HS-27A (cell line): Measurements from ENCODE around the gene FOXK1.
"Not testable (repeated sequence)": the region's sequence is repeated elsewhere in the genome, so short reads cannot be mapped to it uniquely, and the experiment has no call there.

Experiments used
- DNase-seq: peaks from one replicate; pipeline ENCODE4 v3.0.0-alpha.2; 2012; ENCODE audit warnings: low read depth, missing footprints

The FOXK1 gene

DNA sequence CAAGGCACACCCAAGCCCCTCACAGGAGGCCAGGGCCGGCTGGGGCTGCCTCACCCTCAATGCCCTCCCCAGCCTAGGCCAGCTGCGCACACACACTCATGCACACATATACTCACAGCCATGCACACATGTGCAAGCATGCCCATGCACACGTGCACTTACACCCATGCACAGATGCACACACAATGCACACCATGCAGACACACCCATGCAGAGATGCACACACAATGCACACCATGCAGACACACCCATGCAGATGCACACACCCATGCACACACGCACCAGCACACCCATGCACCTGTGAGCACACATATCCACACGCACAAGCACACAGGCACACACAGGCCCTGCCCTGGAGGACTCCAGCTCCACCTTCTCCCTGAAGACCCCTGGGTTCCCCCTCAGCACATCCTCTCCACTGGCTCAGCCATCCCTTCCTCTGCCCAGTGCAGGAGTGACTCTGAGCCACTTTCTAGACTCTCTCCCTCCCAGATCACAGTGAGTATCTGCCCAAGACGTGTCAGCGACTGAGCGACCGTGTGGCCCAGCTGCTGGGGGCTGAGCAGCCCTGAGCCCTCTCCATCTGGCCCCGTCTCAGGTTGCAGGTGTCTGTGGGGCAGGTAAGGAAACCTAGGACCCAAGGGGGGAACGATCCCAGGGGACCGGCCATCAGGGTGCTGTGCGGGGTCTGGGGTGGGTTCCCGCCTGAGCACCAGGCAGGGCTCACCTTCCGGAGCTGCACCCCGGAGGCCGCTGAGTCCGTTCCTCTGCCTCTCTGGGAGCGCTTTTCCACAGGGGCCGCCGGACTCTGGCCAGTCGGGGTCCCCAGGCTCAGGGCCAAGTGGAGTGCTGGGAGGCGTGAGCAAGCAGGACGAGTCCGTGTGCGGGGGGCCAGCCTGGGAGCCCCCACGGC is 119.1 kb downstream of the FOXK1 start:
- no peak for DNase-seq

DNA sequence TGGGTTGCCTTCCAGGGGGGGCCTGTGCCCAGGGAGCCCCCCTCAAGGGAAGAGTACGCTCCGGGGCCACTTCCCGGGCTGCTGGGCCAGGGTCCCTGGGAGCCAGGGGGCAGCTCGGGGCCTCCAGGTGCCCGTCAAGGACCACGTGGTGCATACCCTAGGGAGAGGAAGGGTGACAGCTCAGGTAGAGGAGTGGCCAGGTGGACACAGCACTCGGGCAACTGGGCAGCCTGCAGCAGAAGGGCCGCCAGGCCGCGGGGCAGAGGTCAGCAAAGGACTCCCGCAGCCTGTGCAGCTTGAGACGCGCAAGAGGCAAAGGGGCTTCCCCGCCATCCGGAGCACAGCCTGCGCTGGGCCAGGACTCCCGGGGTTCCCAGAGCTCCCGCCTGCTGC is 119.7 kb downstream of the FOXK1 start:
- DNase-seq = no peak

DNA sequence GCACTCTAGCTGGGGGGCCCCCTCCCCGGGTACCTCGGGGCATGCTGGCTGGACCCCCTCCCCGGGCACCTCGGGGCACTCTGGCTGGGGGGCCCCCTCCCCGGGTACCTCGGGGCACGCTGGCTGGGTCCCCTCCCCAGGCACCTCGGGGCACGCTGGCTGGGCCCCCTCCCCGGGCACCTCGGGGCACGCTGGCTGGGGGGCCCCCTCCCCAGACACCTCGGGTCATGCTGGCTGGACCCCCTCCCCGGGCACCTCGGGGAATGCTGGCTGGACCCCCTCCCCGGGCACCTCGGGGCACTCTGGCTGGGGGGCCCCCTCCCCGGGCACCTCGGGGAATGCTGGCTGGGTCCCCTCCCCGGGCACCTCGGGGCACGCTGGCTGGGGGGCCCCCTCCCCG is 120.5 kb downstream of the FOXK1 start:
- DNase-seq = not testable (repeated sequence)

DNA sequence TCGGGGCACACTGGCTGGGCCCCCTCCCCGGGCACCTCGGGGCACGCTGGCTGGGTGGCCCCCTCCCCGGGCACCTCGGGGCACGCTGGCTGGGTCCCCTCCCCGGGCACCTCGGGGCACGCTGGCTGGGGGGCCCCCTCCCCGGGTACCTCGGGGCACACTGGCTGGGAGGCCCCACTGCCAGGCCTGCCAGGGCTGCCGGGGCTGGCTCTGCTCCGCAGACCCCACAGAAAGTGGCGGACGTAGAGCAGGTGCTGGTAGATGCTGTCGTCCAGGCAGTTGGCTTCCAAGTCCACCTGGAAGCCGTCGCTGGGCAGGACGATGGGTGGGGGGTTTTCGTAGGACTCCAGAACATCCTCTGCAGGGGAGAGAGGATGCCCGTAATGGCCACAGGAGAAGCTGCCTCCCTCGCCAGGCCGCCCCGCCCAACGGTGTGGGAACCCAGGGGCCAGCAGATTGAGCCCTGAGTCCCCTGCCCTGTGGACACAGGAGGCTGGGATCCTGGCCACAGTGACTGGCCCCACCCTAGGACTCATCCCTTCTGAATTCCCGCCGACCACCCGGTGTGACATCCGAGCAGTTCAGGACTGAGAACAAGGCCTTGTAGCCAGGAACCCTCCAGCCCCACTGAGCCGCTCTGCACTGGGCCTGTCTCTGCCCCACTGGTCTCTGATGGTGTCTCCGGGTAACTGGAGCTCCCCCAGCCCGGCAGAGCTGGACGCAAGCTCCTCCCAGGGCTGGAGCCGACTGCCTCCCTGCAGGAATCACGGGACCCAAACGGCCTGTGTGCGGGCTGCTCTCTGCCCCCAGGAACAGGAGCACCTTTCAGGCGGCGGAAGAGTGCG is 121.5 kb downstream of the FOXK1 start:
- no peak for DNase-seq

DNA sequence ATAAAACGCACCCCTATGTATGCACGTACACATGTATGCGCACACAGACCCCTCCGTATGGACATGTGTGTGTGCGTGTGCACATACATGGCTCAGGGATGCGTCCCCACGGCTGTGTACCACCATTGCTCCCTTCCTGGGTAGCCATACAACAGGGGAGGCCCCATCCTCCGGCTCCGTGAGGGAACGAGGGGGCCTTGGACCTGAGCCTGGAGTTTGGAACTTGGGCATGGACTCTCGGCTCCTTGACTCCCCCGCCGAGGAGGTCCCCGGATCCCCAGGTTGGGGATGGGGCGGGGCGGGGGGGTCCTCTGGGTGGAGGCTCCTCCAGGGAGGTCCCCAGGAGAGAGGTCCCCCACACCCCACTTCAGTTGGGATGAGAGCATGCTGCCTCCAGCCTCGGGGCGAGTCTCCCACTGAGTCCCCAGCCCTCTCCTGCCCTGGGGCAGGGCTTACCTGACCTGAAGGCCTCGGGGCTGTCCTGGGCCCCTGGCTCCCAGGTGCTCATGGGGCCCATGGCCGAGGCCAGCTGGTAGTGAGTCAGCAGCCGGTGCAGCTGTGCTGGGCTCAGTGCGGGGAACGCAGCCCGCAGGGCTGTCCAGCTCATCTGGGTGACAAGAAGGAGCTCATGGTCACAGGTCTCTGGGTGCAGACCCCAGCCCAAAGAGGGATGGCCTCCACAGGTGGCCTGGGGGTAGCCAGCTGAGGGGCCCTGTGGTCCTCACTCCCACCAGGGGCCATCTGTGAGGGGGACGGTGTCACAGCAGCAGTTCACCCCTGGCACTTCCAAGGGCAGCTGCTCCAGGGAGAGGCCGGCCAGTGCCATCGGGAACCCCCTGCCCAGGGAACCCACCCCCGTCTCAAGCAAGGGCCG is 123.3 kb downstream of the FOXK1 start:
- no peak for DNase-seq

DNA sequence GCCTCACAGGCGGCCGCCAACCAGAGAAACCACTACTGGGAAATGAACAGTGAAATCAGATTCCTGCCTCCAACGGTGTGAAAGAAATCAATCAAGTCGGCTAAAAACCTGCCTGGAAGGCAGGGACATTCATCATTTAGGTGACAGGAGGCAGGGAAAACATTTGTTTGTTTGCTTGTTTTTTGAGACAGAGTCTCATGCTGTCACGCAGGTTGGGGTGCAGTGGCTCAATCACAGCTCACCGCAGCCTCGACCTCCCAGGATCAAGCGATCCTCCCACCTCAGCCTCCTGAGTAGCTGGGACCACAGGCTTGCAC is 123.8 kb downstream of the FOXK1 start:
- DNase-seq = no peak

DNA sequence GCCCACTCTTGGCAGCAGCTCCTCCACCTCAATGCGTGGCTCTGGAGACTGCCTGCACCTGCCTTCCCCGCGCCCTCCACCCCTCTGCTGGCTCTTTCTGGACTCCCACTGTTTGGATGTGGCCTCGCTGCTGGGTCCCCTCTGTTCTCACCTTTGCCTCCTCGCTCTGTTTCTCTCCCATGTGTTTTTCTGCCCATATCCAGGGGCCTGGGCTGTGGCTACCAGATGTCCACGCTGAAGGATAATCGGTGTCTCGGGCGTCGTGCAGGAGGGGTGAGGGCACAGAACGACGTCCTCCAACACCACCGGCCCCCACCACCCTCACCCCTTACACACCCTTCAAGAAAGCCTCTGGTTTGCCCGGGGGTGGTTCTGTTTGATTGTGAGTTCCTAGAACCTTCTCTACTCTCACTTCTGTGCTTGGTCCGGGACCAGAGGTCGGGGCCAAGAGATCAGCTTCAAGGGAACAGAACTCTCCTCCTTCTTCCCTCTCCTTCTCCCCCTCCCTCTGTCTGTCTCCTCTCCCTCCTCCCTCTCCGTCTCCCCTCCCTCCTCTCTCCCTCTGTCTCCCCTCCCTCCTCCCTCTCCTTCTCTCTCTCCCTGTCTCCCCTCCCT is 125.0 kb downstream of the FOXK1 start:
- no peak for DNase-seq

DNA sequence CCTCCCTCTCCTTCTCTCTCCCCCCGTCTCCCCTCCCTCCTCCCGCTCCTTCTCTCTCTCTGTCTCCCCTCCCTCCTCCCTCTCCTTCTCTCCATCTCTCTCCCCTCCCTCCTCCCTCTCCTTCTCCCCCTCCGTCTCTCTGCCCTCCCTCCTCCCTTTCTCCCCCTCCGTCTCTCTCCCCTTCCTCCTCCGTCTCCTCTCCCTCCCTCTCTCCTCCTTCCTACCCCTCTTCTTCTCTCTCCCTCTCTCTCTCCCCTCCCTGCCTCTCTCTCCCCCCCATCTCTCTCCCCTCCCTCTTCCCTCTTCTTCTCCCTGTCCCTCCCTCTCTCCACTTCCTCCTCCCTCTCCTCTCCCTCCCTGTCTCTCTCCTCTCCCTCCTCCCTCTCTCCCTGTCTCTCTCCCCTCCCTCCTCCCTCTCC is 125.5 kb downstream of the FOXK1 start:
- no peak for DNase-seq

DNA sequence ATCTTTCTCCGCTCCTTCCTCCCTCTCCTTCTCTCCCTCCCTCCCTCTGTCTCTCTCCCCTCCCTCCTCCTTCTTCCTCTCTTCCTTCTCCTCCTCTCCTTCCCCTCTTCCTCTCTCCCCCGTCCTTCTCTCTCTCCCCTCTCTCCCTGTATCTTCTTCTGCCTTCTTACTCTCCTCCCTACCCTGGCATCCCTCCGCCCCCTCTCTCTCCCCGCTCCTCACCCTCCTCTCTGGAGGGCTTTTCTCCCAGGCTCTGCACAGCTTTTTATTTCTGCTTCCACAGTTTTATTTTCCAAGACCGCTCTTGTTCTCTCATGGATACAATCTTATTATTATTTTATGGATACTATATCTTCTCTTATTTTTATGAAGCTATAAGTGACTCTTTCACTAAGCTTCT is 125.9 kb downstream of the FOXK1 start:
- no peak for DNase-seq

DNA sequence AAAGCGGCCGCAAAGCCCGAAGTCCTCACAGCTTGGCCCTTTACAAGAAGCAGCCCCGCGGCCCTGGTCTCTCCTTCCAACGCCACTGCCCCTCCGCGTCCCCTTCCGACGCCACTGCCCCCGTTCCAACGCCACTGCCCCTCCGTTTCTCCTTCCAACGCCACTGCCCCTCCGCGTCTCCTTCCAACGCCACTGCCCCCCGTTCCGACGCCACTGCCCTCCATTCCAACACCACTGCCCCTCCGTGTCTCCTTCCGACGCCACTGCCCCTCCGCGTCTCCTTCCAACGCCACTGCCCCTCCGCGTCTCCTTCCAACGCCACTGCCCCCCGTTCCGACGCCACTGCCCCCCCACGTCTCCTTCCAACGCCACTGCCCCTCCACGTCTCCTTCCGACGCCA is 126.5 kb downstream of the FOXK1 start:
- no peak for DNase-seq

DNA sequence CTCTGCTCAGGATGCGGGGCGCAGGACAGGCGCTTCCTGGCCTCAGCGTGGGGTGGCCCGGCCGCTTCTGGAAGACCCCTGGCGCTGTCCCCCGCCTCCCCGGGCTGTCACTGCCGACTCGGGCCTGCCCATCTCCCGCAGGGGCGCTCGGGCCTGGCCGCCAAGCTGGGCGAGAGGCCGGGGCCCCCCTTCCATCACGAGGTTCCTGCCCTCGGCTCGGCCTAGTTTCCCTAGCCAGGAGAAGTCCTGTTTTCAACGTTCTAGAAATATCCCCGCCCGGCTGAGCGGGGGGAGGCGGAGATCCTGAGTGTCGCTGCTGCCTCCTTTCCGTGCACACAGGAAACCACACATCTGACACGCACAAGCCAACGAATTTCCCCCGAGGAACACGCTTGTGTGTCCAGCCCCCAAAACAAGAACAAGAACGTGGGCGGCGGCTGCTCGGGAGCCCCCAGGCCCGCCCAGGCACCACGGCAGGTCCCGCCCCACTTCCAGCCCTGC is 127.0 kb downstream of the FOXK1 start:
- no peak for DNase-seq

DNA sequence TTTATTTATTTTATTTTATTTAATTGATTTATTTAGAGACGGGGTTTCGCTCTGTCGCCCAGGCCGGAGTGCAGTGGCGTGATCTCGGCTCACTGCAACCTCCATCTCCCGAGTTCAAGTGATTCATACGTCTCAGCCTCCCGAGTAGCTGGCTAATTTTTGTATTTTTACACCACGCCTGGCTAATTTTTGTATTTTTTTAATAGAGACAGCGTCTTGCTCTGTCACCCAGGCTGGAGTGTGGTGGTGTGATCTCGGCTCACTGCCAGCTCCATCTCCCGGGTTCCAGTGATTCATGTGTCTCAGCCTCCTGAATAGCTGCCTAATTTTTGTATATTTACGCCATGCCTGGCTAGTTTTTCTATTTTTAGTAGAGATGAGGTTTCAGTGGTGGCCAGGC is 127.6 kb downstream of the FOXK1 start:
- no peak for DNase-seq

DNA sequence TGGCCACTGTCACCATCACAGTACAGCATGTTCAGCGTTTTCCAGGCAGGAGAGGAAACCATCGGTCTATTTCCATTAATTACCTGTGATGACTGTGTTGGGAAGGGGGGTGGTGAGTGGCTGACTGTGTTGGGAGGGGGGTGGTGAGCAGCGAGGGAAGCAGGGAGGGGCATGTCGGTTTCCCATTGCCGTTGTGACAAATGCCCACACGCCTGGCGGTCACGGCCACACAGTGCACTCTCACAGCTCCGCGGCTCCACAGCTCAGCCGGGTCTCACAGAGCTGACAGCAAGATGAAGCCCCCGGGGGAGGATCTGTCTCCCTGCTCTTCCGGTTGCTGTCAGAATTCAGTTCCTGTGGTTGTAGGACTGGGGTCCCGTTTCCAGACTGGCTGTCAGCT is 132.3 kb downstream of the FOXK1 start:
- no peak for DNase-seq

DNA sequence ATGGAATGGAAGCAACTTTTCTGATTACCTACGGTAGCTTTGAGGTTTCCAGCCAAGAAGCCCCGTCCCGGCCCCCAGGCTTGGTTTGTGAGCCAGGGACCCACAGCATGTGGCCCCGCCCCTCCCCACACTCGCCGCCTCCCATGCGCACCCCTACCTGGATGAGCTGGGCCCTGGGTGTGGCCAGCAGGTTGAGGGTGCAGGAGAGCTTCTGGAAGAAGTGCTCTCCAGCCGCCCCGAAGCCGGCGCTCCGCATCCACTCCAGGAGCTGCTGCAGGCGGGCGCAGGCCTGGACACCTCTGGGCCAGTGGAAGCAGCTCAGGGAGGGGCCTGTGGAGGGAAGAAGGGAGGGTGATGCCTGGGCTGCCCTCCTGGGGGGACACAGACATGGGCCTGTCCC is 133.0 kb downstream of the FOXK1 start:
- no peak for DNase-seq

DNA sequence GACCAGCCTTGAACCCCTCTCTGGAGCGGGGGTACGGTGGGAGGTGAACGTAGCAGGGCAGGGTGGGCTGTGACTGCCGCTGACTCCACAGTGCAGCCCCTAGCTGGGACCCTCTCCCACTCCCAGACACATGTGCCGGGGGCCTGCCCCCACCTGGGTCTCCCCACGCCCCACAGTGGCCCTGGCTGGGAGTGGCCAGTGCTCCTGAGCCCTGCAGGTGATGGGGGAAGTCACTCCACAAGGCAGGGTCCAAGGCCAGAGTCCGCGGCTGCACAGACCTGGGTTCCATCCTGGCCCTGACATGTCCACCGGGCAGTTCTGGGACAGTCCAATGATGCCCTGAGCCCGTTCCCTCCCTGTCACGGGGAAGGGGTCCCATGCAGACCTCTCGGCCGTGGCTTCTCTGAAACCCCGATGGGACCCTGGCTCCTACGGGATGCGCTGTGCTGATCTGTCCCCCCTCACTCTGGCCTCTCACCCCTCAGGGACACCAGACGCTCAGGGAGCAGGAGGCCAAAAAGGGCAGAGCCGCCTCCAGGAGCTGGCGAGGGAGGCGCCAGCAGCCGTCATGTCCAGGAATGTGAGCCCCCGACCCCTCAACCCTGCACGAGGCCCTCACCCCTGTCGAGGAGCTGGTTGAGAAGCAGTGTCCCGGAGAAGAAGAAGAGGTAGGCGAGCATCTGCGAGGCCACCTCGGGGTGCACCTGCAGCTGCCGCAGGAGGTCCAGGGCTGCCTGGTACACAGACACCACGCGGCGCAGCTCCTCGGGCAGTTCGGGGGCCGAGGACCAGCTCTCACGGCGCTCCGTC is 133.7 kb downstream of the FOXK1 start:
- no peak for DNase-seq

DNA sequence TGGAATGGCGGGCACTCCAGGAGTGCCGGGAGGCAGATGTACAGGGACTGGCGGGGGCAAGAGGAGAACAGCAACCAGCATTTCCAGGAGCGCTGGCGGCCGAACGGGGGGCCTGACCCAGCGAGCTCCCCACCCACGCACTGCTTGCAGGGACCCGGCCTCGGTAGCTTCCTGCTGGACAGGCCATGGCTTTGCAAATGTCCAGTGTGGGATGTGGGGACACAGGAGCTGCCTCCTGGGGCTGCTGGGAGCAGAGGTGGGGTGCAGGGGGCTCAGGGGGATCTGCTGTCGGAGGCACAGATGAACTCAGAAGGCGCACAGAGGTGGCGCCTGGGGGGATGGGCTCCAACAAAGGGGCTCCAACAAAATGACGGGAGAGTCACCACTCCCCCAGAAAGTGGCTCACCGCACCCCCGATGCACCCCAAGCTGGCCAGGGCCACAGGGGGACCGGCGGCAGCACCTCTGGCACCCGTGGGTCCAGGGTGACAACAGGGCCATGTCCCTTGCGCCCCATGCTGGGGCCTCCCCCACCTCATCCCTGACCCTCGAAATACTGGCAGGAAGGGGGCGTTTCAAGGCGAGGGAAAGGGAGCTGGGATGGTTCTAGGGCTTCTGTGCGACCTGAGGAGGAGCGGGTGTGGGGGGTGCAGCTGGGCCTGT is 134.5 kb downstream of the FOXK1 start:
- no peak for DNase-seq

DNA sequence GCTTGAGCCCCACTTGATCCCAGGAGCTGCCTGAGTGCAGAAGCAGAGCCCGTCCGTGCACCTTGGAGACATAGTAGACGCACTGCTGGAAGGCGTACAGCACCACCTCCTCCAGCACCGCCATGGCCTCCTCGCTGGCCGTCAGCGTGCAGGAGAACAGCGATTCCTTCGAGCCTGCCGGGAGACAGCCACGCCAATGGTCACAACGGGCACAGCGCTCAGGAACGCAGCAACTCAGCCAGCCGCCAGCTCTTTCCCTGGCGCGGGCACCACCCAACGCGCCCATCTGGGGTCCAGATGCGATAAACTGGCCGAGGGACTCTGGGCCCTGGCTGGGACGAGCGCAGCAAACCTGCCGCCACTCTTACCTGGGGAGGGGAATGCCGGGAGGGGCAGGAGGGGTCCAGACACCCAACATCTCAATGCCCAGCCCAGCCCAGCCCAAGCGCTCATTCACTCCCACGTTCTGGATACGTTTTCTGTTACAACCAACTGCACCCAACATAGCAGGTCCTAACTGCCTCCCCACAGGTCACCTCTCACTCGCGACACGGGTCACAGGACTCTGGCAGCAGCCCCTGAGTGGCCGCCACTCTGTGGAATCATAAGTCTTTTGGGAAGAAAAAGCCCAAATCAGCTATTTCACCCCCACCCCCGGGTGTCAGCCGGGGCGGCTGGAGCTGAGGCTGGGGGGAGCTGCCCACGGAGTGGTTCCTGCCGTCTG is 135.2 kb downstream of the FOXK1 start:
- DNase-seq = no peak

DNA sequence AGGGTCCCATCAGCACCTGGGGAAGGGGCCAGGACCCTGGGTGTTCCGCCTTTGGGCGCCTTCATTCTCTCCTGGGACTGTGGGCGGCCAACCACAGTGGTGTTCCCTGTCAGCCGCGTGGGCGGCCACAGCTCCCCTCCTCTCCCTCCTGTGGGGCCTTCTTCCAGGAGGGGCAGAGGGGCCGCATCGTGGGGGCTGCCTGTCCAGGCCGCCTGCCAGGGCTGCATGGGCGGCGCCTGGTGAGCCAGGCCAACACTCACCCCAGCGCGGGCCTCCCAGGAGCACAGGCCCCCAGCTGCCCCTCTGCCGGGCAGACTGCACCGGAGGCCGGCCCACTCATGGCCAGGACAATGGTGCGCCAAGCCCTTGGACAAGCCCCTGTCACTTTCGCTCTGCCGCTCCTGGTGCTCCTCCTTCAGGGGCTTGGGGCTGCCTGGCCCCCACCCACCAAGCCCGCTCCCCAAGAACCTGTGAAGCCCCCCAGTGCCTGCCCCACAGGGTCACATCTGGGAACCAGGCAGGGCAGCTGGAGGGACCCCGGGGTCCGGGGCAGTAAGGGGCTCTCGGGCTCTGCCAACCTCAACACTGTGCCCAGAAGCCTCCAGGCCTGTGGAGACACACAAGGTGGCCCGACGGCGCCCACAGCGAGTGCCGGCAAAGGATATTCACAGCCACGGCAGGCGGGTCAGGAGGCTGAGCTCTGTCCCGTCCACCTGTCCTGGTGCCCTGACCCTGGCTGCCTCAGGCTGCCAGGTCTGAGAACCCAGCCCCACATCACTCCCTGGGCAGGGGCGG is 136.1 kb downstream of the FOXK1 start:
- DNase-seq = no peak
